ENCODE data around the gene MEX3D. TPM values are rescaled to one million over a fixed set of nuclear protein-coding genes. Genes with fewer than 3 reads are reported as not detected.
"Not testable (repeated sequence)": the region's sequence is repeated elsewhere in the genome, so short reads cannot be mapped to it uniquely, and the experiment has no call there.

MEX3D gene
- total RNA-seq, 4 donors from 2014 or later, result 11.6 to 20.0 (median 15.6) TPM

DNA sequence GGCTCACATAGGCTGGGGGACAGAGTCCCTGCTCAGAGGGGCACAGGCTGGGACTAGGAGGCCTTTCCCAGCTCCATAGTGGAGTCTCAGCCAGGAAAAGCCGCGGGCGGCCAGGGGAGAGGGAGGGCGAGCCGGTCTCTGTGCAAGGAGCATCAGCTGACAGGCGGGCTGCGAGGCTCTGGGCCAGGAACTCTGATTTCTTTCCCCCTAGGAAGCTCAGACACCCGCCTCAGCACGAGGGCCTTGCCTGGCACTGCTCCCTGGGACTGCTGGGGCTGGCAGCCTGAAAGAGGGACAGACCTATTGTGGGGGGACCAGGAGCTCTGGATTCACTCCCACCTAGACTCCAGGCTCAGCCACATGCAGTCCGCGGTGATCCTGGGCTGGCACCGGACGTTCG, 46.5 kb downstream of the MEX3D start:
- Histone ChIP-seq H3K4me3 (no peak overlapping the region), H3K9me3 (no peaks in the 10 kb centered on the region), H3K36me3 (no peaks in the 10 kb centered on the region), H3K27ac (peak overlapping the region in 1 of 4 donors; percentile 9), H3K4me1 (peaks cover 0 to 7% (median 3%) of the 10 kb centered on the region in 4 donors), H3K27me3 (peaks cover 0 to 28% of the 10 kb centered on the region in 2 donors)
- TF ChIP-seq POLR2A (IDR thresholded peaks at IDR 0.05), result no peak
- TF ChIP-seq, protein P1, sequence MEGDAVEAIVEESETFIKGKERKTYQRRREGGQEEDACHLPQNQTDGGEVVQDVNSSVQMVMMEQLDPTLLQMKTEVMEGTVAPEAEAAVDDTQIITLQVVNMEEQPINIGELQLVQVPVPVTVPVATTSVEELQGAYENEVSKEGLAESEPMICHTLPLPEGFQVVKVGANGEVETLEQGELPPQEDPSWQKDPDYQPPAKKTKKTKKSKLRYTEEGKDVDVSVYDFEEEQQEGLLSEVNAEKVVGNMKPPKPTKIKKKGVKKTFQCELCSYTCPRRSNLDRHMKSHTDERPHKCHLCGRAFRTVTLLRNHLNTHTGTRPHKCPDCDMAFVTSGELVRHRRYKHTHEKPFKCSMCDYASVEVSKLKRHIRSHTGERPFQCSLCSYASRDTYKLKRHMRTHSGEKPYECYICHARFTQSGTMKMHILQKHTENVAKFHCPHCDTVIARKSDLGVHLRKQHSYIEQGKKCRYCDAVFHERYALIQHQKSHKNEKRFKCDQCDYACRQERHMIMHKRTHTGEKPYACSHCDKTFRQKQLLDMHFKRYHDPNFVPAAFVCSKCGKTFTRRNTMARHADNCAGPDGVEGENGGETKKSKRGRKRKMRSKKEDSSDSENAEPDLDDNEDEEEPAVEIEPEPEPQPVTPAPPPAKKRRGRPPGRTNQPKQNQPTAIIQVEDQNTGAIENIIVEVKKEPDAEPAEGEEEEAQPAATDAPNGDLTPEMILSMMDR (IDR thresholded peaks at IDR 0.05), result no peak
- no peak for DNase-seq

DNA sequence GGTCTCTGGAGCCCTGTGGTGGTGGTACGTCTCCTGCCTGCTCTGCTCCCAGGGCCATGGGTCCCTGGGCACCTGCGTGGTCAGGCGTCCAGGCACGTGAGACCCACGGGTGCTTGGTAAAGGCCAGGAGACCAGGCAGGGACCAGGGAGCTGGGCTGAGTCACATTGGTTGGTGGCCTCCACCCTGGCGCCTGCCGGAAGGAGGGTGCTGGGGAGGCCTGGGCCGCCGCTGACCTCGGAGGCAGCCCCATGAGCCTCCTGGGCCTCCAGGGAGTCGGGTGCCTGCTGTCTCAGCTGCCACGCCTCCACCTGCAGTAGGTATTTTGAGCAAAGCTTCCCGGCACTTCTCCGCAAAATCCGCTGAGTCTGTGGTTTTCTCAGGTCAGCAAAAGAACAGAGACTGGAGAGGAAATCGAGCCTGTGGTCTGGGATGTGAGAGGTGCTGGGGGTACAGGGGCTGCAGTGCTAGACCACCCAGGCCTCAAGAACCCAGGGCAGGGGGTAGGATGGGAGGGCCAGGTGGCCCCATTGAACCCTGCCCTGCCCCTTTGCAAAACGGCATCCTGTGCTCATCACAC, 47.8 kb downstream of the MEX3D start:
- peaks cover 0 to 22% of the 10 kb centered on the region in 2 donors for H3K27me3 ChIP-seq
- H3K36me3 ChIP-seq, result no peaks in the 10 kb centered on the region
- no peaks in the 10 kb centered on the region for H3K9me3 ChIP-seq
- peaks cover 0 to 7% (median 3%) of the 10 kb centered on the region in 4 donors for H3K4me1 ChIP-seq
- DNase-seq, result no peak
- no peak overlapping the region for H3K27ac ChIP-seq
- no peak overlapping the region for H3K4me3 ChIP-seq
- TF ChIP-seq, protein P1 (IDR thresholded peaks at IDR 0.05), result no peak
- TF ChIP-seq POLR2A (IDR thresholded peaks at IDR 0.05), result no peak

DNA sequence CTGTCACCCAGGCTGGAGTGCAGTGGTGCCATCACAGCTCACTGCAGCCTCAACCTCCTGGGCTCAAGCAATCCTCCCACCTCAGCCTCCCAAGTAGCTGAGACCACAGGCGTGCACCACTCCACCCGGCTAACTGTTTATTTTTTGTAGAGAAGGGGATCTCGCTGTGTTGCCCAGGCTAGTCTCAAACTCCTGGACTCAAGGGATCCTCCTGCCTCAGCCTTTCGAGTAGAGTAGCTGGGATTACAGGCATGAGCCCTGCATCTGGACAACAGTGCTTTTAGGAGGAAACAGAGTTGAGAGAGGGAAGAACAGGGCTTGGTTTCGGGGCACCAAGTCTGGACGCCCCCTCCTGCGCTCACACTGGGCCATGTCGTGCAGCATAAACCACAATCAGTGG, 48.3 kb downstream of the MEX3D start:
- H3K4me3 ChIP-seq, H3K9me3 ChIP-seq, DNase-seq, H3K27ac ChIP-seq, H3K4me1 ChIP-seq, H3K36me3 ChIP-seq: not testable (repeated sequence)
- peaks cover 0 to 17% of the 10 kb centered on the region in 2 donors for H3K27me3 ChIP-seq

DNA sequence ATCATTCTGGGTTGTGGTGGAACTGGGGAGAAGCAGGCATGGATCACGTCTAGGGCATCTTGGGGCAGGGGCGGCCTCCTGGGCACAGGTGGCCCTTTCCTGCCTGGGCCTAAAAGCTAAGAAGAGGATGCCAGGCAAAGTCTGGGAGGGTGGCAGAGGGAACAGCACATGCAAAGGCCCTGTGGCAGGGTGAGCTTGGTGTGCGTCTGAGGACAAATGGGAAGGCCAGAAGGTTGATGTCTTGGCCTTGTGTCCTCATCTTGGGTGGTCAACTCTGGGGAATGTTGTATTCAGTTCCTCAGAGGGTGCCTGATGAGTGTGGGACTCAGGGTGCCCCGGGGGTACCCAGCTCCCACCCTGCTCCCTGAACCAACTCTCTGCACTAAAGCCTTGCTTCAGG, 49.7 kb downstream of the MEX3D start:
- H3K4me3 ChIP-seq, result no peak overlapping the region
- no peak for DNase-seq
- no peak overlapping the region for H3K27ac ChIP-seq
- no peaks in the 10 kb centered on the region for H3K36me3 ChIP-seq
- no peaks in the 10 kb centered on the region for H3K9me3 ChIP-seq
- peaks cover 0 to 14% of the 10 kb centered on the region in 2 donors for H3K27me3 ChIP-seq
- TF ChIP-seq, protein P1 (IDR thresholded peaks at IDR 0.05), result no peak
- no peak for TF ChIP-seq POLR2A (IDR thresholded peaks at IDR 0.05)
- H3K4me1 ChIP-seq, result peaks cover 0 to 5% (median 2%) of the 10 kb centered on the region in 4 donors

DNA sequence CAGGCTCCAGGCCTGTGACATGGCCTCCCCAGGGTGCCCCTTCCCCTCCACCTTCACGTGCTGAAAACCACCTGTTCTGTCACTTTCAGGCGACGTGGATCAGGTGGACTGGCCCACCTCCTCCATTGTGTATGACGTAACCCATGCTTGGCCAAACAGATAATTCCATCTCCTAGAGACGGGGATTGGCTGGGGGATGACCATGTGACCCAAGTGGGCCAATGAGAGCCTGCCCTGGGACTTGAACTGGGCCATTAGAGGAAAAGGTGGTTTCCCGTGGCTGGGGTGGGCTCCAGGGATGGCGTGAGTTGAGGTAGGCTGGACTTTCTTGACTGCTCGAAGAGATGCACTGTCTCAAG, 51.8 kb downstream of the MEX3D start:
- H3K4me3 ChIP-seq, result no peak overlapping the region
- peaks cover 0 to 12% of the 10 kb centered on the region in 2 donors for H3K27me3 ChIP-seq
- DNase-seq, result no peak
- H3K27ac ChIP-seq, result no peak overlapping the region
- H3K36me3 ChIP-seq, result no peaks in the 10 kb centered on the region
- no peaks in the 10 kb centered on the region for H3K9me3 ChIP-seq
- peaks cover 0 to 20% (median 7%) of the 10 kb centered on the region in 4 donors for H3K4me1 ChIP-seq
- TF ChIP-seq POLR2A (IDR thresholded peaks at IDR 0.05), result no peak
- TF ChIP-seq, protein P1 (IDR thresholded peaks at IDR 0.05), result no peak

DNA sequence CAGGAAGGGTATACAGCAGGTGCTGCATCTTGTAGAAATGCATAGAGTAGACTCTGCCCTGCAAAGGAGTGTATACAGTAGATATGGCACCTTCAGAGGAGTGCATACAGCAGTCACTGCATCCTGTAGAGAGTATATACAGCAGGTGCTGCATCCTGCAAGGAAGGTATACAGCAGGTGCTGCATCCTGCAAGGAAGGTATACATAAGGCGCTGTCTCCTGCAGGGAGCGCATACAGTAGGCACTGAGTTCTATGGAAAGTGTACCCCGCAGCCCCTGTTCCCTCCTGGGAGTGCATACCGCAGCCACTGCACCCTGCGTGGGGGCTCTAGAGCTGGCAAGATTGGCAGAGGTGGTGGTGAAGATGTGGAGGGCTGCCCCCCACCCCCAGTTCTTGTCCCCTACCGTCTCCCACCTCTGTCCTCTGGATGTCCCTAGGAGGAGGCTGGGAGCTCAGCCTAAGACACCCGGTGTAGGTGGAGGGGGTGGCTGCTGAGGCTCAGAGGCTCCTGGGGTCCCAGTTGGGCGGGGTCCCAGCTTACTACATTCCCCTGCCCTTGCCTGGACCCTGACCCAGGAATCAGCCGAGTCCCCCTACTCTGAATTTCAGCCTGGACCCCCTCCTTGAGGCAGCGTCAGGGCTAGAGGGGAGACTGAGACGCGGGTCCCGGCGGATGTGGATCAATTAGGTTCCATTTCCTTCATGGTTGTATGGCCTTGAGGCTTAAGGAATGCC, 53.0 kb downstream of the MEX3D start:
- H3K4me3 ChIP-seq, result no peak overlapping the region
- H3K9me3 ChIP-seq, result no peaks in the 10 kb centered on the region
- peaks cover 0 to 32% (median 7%) of the 10 kb centered on the region in 4 donors for H3K4me1 ChIP-seq
- no peak overlapping the region for H3K27ac ChIP-seq
- H3K27me3 ChIP-seq, result peaks cover 0 to 12% of the 10 kb centered on the region in 2 donors
- H3K36me3 ChIP-seq, result no peaks in the 10 kb centered on the region
- no peak for DNase-seq
- TF ChIP-seq, protein P1 (IDR thresholded peaks at IDR 0.05), result no peak
- no peak for TF ChIP-seq POLR2A (IDR thresholded peaks at IDR 0.05)
